IMR-90 (cell line): Measurements from ENCODE around the gene CHMP1A. TPM values are rescaled to one million over a fixed set of nuclear protein-coding genes. Genes with fewer than 3 reads are reported as not detected.

ENCODE experiments used
- ATAC-seq: fragments of 200-7000 bp; cut with Tn5 transposase; 2 replicates; pipeline ENCODE4 v1.9.1; 2020; ENCODE audit warnings: low read depth, mild to moderate bottlenecking, moderate library complexity
- BruUV-seq: library from RNA; stranded (reverse); fragments of 400-500 nt; replicated peaks from 2 replicates; lab custom pipeline; 2021; lab: Mats Ljungman, UMichigan
- CTCF ChIA-PET: fragments of 300-600 bp; formaldehyde crosslinking; extraction: SDS; loops from one replicate; lab custom pipeline; 2021; ENCODE audit warnings: antibody characterized with exemption; lab: Yijun Ruan, JAX
- POLR2A ChIA-PET: fragments of 300-600 bp; sonication (Branson Sonifier 250); formaldehyde crosslinking; loops from one replicate; lab custom pipeline; 2022; ENCODE audit warnings: antibody characterized with exemption; ENCODE audit not compliant: unreplicated experiment; lab: Charles Lee
- DNase-seq: peaks from one replicate; pipeline ENCODE4 v3.0.0; 2013
- H2AFZ ChIP-seq: replicated peaks from 2 replicates; pipeline ENCODE3; 2013; ENCODE audit warnings: low read length, mild to moderate bottlenecking; ENCODE audit not compliant: poor library complexity
- H2AK5ac ChIP-seq: 2 replicates; pipeline ENCODE4 v1.6.1; 2013; ENCODE audit warnings: low read depth, low read length, inconsistent platforms
- H2AK9ac ChIP-seq: replicated peaks from 2 replicates; pipeline ENCODE3; 2013; ENCODE audit warnings: mild to moderate bottlenecking, low read depth, low read length, moderate library complexity; ENCODE audit not compliant: poor library complexity
- H2BK120ac ChIP-seq: 2 replicates; pipeline ENCODE4 v1.6.1; 2013; ENCODE audit warnings: low read depth, low read length, inconsistent platforms
- H2BK15ac ChIP-seq: 3 replicates; pipeline ENCODE4 v1.6.1; 2013; ENCODE audit warnings: low read depth, low read length, inconsistent platforms
- H2BK20ac ChIP-seq: 2 replicates; pipeline ENCODE4 v1.6.1; 2013; ENCODE audit warnings: low read depth, mild to moderate bottlenecking, inconsistent platforms, low read length, moderate library complexity
- H2BK5ac ChIP-seq: 2 replicates; pipeline ENCODE4 v1.6.1; 2013; ENCODE audit warnings: mild to moderate bottlenecking, low read depth, low read length, inconsistent platforms; ENCODE audit not compliant: poor library complexity, severe bottlenecking
- H3K14ac ChIP-seq: replicated peaks from 2 replicates; pipeline ENCODE4 v1.6.1; 2013; ENCODE audit warnings: low read depth, low read length, inconsistent platforms
- H3K18ac ChIP-seq: 2 replicates; pipeline ENCODE4 v1.6.1; 2013; ENCODE audit warnings: low read depth, low read length, control low read depth
- H3K23ac ChIP-seq: 2 replicates; pipeline ENCODE4 v1.6.1; 2013; ENCODE audit warnings: low read depth, low read length, inconsistent platforms
- H3K27ac ChIP-seq: 2 replicates; pipeline ENCODE4 v1.5.1; 2013; ENCODE audit warnings: mild to moderate bottlenecking, control low read depth, low read length; ENCODE audit not compliant: insufficient read depth
- H3K27me3 ChIP-seq: 2 replicates; pipeline ENCODE4 v1.6.1; 2013; ENCODE audit warnings: low read length; ENCODE audit not compliant: control insufficient read depth, insufficient read depth
- H3K36me3 ChIP-seq: 2 replicates; pipeline ENCODE4 v1.6.1; 2013; ENCODE audit warnings: low read length, mixed read lengths; ENCODE audit not compliant: control insufficient read depth, insufficient read depth
- H3K4ac ChIP-seq: 2 replicates; pipeline ENCODE4 v1.6.1; 2013; ENCODE audit warnings: low read depth, low read length, inconsistent platforms
- H3K4me1 ChIP-seq: 2 replicates; pipeline ENCODE4 v1.6.1; 2013; ENCODE audit warnings: low read length, mixed read lengths; ENCODE audit not compliant: control insufficient read depth, insufficient read depth
- H3K4me2 ChIP-seq: 2 replicates; pipeline ENCODE4 v1.6.1; 2013; ENCODE audit warnings: low read depth, mild to moderate bottlenecking, control low read depth, low read length, moderate library complexity
- H3K4me3 ChIP-seq: 2 replicates; pipeline ENCODE4 v1.5.1; 2013; ENCODE audit warnings: low read depth, mild to moderate bottlenecking, control low read depth, low read length, moderate library complexity; ENCODE audit not compliant: insufficient read depth
- H3K56ac ChIP-seq: 2 replicates; pipeline ENCODE4 v1.6.1; 2013; ENCODE audit warnings: low read length, inconsistent platforms; ENCODE audit not compliant: insufficient read depth; ENCODE audit errors: extremely low read depth
- H3K79me1 ChIP-seq, 2 experiments: 2 replicates each; pipeline ENCODE4 v1.6.1; 2013; ENCODE audit warnings: low read length in 2 of 2, inconsistent platforms in 1 of 2, low read depth in 1 of 2
- H3K9ac ChIP-seq: 2 replicates; pipeline ENCODE4 v1.6.1; 2013; ENCODE audit warnings: low read depth, low read length, control low read depth
- H3K9me1 ChIP-seq: 2 replicates; pipeline ENCODE4 v1.6.1; 2013; ENCODE audit warnings: low read length, inconsistent platforms; ENCODE audit not compliant: insufficient read depth
- H3K9me3 ChIP-seq: 2 replicates; pipeline ENCODE4 v1.6.1; 2013; ENCODE audit warnings: low read length; ENCODE audit not compliant: control insufficient read depth, insufficient read depth
- H4K20me1 ChIP-seq: 2 replicates; pipeline ENCODE4 v1.6.1; 2013; ENCODE audit warnings: low read length, inconsistent platforms; ENCODE audit not compliant: insufficient read depth
- H4K5ac ChIP-seq: 2 replicates; pipeline ENCODE4 v1.6.1; 2013; ENCODE audit warnings: mild to moderate bottlenecking, low read depth, low read length, control low read depth
- H4K8ac ChIP-seq, 2 experiments: 2 replicates each; pipeline ENCODE4 v1.6.1; 2013; ENCODE audit warnings: low read depth in 2 of 2, low read length in 2 of 2, control low read depth in 1 of 2, inconsistent platforms in 1 of 2
- H4K91ac ChIP-seq: 2 replicates; pipeline ENCODE4 v1.6.1; 2013; ENCODE audit warnings: low read depth, low read length, inconsistent platforms; ENCODE audit not compliant: insufficient read depth
- BHLHE40 ChIP-seq: fragments of 150-350 bp; IDR thresholded peaks from 2 replicates; pipeline ENCODE4 v1.6.1; 2016; ENCODE audit warnings: mild to moderate bottlenecking, low read depth, low read length
- CEBPB ChIP-seq: IDR thresholded peaks from 2 replicates; pipeline ENCODE4 v1.6.1; 2012; ENCODE audit warnings: low read depth, low read length, improper control_type of control experiment
- CHD1 ChIP-seq: IDR thresholded peaks from 2 replicates; pipeline ENCODE4 v1.6.1; 2012; ENCODE audit warnings: low read depth, low read length, improper control_type of control experiment
- CTCF ChIP-seq: conservative IDR thresholded peaks from 2 replicates; pipeline ENCODE4 v1.5.1; 2012; ENCODE audit warnings: mild to moderate bottlenecking, low read depth, low read length, improper control_type of control experiment
- ELK1 ChIP-seq: fragments of 150-350 bp; IDR thresholded peaks from 2 replicates; pipeline ENCODE4 v1.6.1; 2016; ENCODE audit warnings: low read depth, mild to moderate bottlenecking, low read length, moderate library complexity, borderline replicate concordance
- FOS ChIP-seq: fragments of 150-350 bp; IDR thresholded peaks from 2 replicates; pipeline ENCODE4 v1.6.1; 2016; ENCODE audit warnings: low read depth, low read length
- MAFK ChIP-seq: IDR thresholded peaks from 2 replicates; pipeline ENCODE4 v1.6.1; 2012; ENCODE audit warnings: low read depth, low read length, improper control_type of control experiment
- MAZ ChIP-seq: IDR thresholded peaks from 2 replicates; pipeline ENCODE4 v1.6.1; 2012; ENCODE audit warnings: low read depth, mild to moderate bottlenecking, low read length, improper control_type of control experiment, moderate library complexity, borderline replicate concordance
- MXI1 ChIP-seq: IDR thresholded peaks from 2 replicates; pipeline ENCODE4 v1.6.1; 2012; ENCODE audit warnings: low read depth, mild to moderate bottlenecking, low read length, moderate library complexity, borderline replicate concordance
- NFE2L2 ChIP-seq: fragments of 150-350 bp; IDR thresholded peaks from 2 replicates; pipeline ENCODE4 v1.6.1; 2016; ENCODE audit warnings: low read depth, mild to moderate bottlenecking, low read length
- POLR2A ChIP-seq: IDR thresholded peaks from 2 replicates; pipeline ENCODE4 v1.6.1; 2012; ENCODE audit warnings: mild to moderate bottlenecking, low read depth, low read length
- RAD21 ChIP-seq: IDR thresholded peaks from 2 replicates; pipeline ENCODE4 v1.6.1; 2012; ENCODE audit warnings: low read length, improper control_type of control experiment
- RCOR1 ChIP-seq: IDR thresholded peaks from 2 replicates; pipeline ENCODE4 v1.6.1; 2012; ENCODE audit warnings: mild to moderate bottlenecking, low read length, improper control_type of control experiment; ENCODE audit not compliant: insufficient replicate concordance
- RFX5 ChIP-seq: IDR thresholded peaks from 2 replicates; pipeline ENCODE4 v1.8.0; 2012; ENCODE audit warnings: low read depth, mild to moderate bottlenecking, low read length, moderate library complexity
- SMC3 ChIP-seq: fragments of 150-350 bp; IDR thresholded peaks from 2 replicates; pipeline ENCODE4 v1.6.1; 2016; ENCODE audit warnings: low read depth, mild to moderate bottlenecking, antibody characterized with exemption, low read length, moderate library complexity
- WGBS, 2 experiments: methylation state at CpG; one replicate each; pipeline versions ENCODE4 v1.1.5 to v1.1.7; 2013; ENCODE audit warnings: missing lambda C conversion rate in 2 of 2; ENCODE audit not compliant: insufficient read length in 1 of 2; ENCODE audit errors: extremely low coverage in 2 of 2; 5-methylcytosine and 5-hydroxymethylcytosine counted together
- dilution Hi-C: fragments of 300-500 bp; cut with HindIII; formaldehyde crosslinking; loops from one replicate; pipeline ENCODE4 v1.14.3; 2018; ENCODE audit warnings: low sequenced_read_pairs; ENCODE audit not compliant: unreplicated experiment
- in situ Hi-C: fragments of 300-500 bp; cut with MboI; formaldehyde crosslinking; loops from 3 replicates; pipeline ENCODE4 v1.14.3; 2019; ENCODE audit warnings: low sequenced_read_pairs, inconsistent platforms, mixed read lengths
- intact Hi-C: fragments of 100-400 bp; cut with micrococcal nuclease; formaldehyde crosslinking; loops from 2 replicates; pipeline ENCODE4 v1.10.0; 2022
- polyA plus RNA-seq, 3 experiments: library from polyadenylated mRNA; depleted of rRNA; stranded (reverse); fragments of >200 nt; gene quantifications; 2 replicates each; pipeline ENCODE4 v1.2.3, GENCODE V29; 2012; ENCODE audit warnings: low replicate concordance in 1 of 3
- total RNA-seq: library from RNA; depleted of rRNA; stranded (reverse); fragments of >200 nt; gene quantifications from 2 replicates; pipeline ENCODE4 v1.2.3, GENCODE V29; 2012
- TF ChIP-seq, protein P1 (sequence below): fragments of 150-350 bp; IDR thresholded peaks from 2 replicates; pipeline ENCODE4 v1.6.1; 2017; ENCODE audit warnings: mild to moderate bottlenecking, antibody characterized with exemption, low read length, low read depth

Gene CHMP1A
- total and polyA plus RNA-seq, 2 of the 4 experiments (the other 2 are of a cell fraction): 97.3 to 99.8 TPM

DNA sequence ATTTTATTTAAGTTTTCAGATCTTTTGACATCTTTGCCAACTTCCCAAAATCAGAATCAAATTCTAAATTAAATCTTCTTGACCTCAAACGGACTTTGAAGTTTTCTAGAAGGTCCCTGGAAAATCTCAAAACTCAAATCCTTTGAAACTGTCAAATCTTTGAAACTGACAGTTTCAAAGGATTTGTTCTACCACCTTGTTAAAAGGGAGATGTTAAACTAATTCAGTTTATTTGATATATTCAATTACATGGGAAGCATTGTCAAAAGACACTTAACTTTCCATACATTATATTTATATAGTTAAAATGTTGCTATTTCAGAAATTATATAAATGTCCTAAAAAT, 47.4 kb downstream of the CHMP1A start:
- Histone ChIP-seq H4K8ac (no peak overlapping the region), H3K14ac (no peak overlapping the region), H3K9me3 (no peaks in the 10 kb centered on the region), H2BK5ac (no peak overlapping the region), H2BK120ac (no peak overlapping the region), H4K20me1 (peaks cover 6% of the 10 kb centered on the region; the same call in 1 of the 2 replicates), H2AK5ac (no peak overlapping the region), H3K4me2 (no peak overlapping the region), H2AK9ac (no peak overlapping the region), H2BK15ac (no peak overlapping the region), H3K79me1 (no peaks in the 10 kb centered on the region), H3K18ac (no peak overlapping the region), H2BK20ac (no peak overlapping the region), H3K23ac (no peak overlapping the region), H2AFZ (no peak overlapping the region), H4K91ac (no peak overlapping the region), H4K5ac (no peak overlapping the region), H3K9me1 (0 out of 2 replicates have a peak, but pooled peaks cover 3% of the 10 kb centered on the region), H3K27me3 (peaks cover 6% of the 10 kb centered on the region; the same call in 1 of the 2 replicates), H3K36me3 (no peaks in the 10 kb centered on the region), H3K4ac (no peak overlapping the region), H3K9ac (no peak overlapping the region), H3K56ac (no peak overlapping the region), H3K4me1 (no peaks in the 10 kb centered on the region), H3K4me3 (no peak overlapping the region), H3K27ac (no peak overlapping the region)
- BruUV-seq: no TSS peak
- dilution Hi-C loops: no loop called here
- intact Hi-C loops: no loop called here
- ATAC-seq (no peak), DNase-seq (no peak)
- ChIA-PET POLR2A (interaction anchor here (1.2 kb wide), 1 partner anchor 46 kb away, joined by 3 read pairs; no protein-coding TSS in a partner anchor), CTCF (no interaction called here)
- in situ Hi-C loops: no loop called here
- no CpG with 5 or more reads among the region's 1 CpG for WGBS, 2 experiments
- TF ChIP-seq MAFK: no peak
- TF ChIP-seq, protein P1, sequence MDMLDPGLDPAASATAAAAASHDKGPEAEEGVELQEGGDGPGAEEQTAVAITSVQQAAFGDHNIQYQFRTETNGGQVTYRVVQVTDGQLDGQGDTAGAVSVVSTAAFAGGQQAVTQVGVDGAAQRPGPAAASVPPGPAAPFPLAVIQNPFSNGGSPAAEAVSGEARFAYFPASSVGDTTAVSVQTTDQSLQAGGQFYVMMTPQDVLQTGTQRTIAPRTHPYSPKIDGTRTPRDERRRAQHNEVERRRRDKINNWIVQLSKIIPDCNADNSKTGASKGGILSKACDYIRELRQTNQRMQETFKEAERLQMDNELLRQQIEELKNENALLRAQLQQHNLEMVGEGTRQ: no peak
- TF ChIP-seq CEBPB: no peak
- no peak for TF ChIP-seq ELK1
- no peak for TF ChIP-seq RCOR1
- TF ChIP-seq BHLHE40: no peak
- TF ChIP-seq MAZ: no peak
- TF ChIP-seq FOS: no peak
- TF ChIP-seq POLR2A: no peak
- TF ChIP-seq RAD21: no peak
- TF ChIP-seq SMC3: no peak
- TF ChIP-seq CHD1: no peak
- no peak for TF ChIP-seq MXI1
- TF ChIP-seq NFE2L2: no peak
- no peak for TF ChIP-seq RFX5
- no peak for TF ChIP-seq CTCF
